ENCODE data around the gene BRIP1. TPM values are rescaled to one million over a fixed set of nuclear protein-coding genes. Genes with fewer than 3 reads are reported as not detected.
"Not testable (repeated sequence)": the region's sequence is repeated elsewhere in the genome, so short reads cannot be mapped to it uniquely, and the experiment has no call there.

The BRIP1 gene
- total and polyA plus RNA-seq, 8 donors, result 3.4 to 18.1 (median 12.1) TPM

DNA sequence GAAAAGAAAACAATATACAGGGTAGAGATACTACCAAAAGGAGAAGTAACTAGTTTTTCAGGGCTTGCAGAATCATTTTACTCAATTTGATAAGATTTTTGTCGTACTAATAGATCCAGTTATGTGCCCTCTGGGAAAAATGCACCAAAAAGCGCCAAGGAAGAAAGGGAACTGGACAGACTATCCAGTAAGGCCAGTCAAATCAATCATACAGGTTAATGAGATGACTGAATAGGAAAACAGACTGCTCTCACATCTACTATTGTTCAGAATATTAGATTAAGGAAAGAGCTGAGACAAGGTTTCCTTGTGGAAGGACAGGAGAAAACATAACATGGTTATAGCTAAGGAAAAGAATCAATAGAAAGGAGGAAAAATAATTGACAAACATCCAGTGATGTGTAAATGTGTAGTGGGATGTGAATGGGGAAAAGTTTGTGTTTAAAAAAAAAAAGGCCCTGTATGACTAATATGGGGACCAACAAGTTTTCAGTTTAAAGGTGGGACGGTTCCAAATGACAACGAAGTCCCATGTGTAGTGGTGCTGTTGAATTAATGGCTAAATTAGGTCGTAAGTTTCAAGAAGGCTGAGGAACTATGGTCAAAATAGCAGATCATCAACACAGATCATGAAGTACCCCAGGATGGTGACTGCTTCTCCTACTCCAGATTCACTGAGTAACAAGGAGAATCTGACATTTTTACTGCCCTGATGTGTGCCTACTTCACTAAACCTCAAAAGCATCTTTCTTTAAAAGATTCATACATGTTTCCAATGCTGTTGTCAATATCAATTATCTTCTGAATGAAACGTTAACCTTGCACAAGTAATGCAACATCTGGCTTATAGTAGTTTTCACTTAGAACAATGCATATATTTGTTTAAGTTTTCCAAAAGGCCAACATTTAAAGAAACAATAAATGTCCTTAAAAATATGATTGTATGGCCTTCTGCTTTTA lies 40.7 kb downstream of the BRIP1 start:
- no peak for ATAC-seq
- Histone ChIP-seq H3K27me3 (no peaks in the 10 kb centered on the region), H3K4me3 (no peak overlapping the region), H3K36me3 (no peaks in the 10 kb centered on the region), H3K4me1 (no peaks in the 10 kb centered on the region), H3K27ac (no peak overlapping the region), H3K9me3 (peaks cover 0 to 5% of the 10 kb centered on the region in 2 donors)
- DNase-seq, result no peak
- intact Hi-C loops (cut with DNase I), result no loop called here
- TF ChIP-seq, protein P1, sequence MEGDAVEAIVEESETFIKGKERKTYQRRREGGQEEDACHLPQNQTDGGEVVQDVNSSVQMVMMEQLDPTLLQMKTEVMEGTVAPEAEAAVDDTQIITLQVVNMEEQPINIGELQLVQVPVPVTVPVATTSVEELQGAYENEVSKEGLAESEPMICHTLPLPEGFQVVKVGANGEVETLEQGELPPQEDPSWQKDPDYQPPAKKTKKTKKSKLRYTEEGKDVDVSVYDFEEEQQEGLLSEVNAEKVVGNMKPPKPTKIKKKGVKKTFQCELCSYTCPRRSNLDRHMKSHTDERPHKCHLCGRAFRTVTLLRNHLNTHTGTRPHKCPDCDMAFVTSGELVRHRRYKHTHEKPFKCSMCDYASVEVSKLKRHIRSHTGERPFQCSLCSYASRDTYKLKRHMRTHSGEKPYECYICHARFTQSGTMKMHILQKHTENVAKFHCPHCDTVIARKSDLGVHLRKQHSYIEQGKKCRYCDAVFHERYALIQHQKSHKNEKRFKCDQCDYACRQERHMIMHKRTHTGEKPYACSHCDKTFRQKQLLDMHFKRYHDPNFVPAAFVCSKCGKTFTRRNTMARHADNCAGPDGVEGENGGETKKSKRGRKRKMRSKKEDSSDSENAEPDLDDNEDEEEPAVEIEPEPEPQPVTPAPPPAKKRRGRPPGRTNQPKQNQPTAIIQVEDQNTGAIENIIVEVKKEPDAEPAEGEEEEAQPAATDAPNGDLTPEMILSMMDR (IDR thresholded peaks at IDR 0.05), result no peak

DNA sequence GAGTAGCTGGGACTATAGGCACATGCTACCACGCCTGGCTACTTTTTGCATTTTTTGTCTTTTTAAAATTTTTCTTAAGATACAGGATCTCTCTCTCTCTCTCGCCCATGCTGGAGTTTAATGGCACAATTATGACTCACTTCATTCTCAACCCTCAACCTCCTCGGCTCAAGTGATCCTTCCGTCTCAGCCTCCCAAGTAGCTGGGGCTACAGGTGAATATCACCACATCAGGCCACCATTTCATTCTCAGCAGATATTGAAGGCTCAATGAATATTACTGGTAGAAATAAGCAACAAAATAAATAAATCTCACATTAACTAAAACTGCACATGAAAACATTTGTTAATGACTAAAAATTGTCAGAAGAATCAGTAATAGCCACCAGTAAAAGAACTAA lies 41.7 kb downstream of the BRIP1 start:
- no peak for ATAC-seq
- Histone ChIP-seq H3K4me3 (no peak overlapping the region), H3K9me3 (peaks cover 0 to 5% of the 10 kb centered on the region in 2 donors), H3K4me1 (peaks cover 0 to 2% of the 10 kb centered on the region in 2 donors), H3K36me3 (no peaks in the 10 kb centered on the region), H3K27ac (no peak overlapping the region), H3K27me3 (no peaks in the 10 kb centered on the region)
- intact Hi-C loops (cut with DNase I), result no loop called here
- DNase-seq, result no peak
- TF ChIP-seq, protein P1 (IDR thresholded peaks at IDR 0.05), result no peak

DNA sequence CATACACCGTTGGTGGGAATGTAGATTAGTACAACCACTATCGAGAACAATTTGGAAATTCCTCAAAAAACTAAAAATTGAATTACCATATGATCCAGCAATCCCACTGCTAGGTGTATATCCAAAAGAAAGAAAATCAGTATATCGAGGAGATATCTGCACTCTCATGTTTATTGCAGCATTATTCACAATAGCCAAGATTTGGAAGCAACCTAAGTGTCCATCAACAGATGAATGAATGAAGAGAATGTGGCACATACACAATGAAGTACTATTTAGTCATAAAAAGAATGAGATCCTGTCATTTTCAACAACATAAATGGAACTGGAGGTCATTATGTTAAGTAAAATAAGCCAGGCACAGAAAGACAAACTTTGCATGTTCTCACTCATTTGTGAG lies 44.1 kb downstream of the BRIP1 start:
- DNase-seq, H3K27ac ChIP-seq, H3K4me3 ChIP-seq, H3K9me3 ChIP-seq, H3K4me1 ChIP-seq, ATAC-seq, H3K27me3 ChIP-seq, H3K36me3 ChIP-seq: not testable (repeated sequence)
- intact Hi-C loops (cut with DNase I), result loop anchor here in 1 of 2 donors (10.0 kb wide), 1 partner anchor 54 kb away; no protein-coding TSS in a partner anchor

DNA sequence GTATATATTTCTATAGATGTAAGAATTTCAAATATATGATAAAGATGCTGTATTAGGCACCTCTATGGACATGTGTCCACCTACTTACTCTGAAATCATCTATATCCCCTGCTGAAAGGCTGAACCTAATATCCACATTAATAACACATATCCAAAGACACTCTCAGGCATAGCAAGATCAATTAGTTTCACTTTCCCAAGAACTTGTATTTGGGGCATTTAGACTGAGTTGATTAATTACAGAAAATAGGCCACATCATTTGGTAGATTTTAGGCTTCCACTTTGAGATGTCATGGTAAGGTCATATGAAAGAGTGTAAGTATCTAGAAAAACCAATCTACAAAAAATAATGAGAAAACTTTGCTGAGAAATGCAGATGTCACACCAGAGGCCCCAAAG lies 45.1 kb downstream of the BRIP1 start:
- H3K4me3 ChIP-seq, result no peak overlapping the region
- peaks cover 0 to 6% of the 10 kb centered on the region in 2 donors for H3K4me1 ChIP-seq
- DNase-seq (no peak), ATAC-seq (no peak)
- no peak overlapping the region for H3K27ac ChIP-seq
- peaks cover 0 to 5% of the 10 kb centered on the region in 2 donors for H3K9me3 ChIP-seq
- no peaks in the 10 kb centered on the region for H3K27me3 ChIP-seq
- intact Hi-C loops (cut with DNase I), result loop anchor here in 1 of 2 donors (10.0 kb wide), 1 partner anchor 53 kb away; no protein-coding TSS in a partner anchor
- TF ChIP-seq, protein P1 (IDR thresholded peaks at IDR 0.05), result no peak
- no peaks in the 10 kb centered on the region for H3K36me3 ChIP-seq

DNA sequence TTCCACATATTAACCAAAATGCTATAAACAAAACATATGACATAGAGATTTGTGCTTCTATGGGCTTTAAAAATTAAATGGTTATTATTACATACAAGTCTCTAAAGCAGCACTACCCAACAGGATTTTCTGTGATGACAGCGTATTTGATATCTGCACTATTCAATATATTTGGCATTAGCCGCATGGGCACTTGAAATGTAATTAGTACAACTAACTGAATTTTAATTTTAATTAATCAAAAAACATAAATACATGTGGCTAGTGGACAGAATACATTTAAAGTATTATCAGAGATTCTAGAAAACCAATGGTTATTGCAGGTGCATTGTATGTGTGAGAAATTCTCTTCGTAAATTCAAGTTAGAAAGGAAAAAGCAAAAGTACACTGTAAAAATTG lies 45.9 kb downstream of the BRIP1 start:
- TF ChIP-seq, protein P1 (IDR thresholded peaks at IDR 0.05), result no peak
- H3K4me3 ChIP-seq, result no peak overlapping the region

More for the DNA sequence above, 45.9 kb downstream of the BRIP1 start:
- DNase-seq, result no peak
- Histone ChIP-seq H3K4me1 (peaks cover 0 to 6% of the 10 kb centered on the region in 2 donors), H3K9me3 (peaks cover 0 to 5% of the 10 kb centered on the region in 2 donors), H3K27me3 (no peaks in the 10 kb centered on the region), H3K36me3 (no peaks in the 10 kb centered on the region), H3K27ac (no peak overlapping the region)
- intact Hi-C loops (cut with DNase I), result loop anchor here in 1 of 2 donors (10.0 kb wide), 1 partner anchor 53 kb away; no protein-coding TSS in a partner anchor
- no peak for ATAC-seq

Measured in left lung (tissue), 10 donors.